ENCODE data around the gene DLG2. TPM values are rescaled to one million over a fixed set of nuclear protein-coding genes. Genes with fewer than 3 reads are reported as not detected.

Gene DLG2
- total and polyA plus RNA-seq, 2 donors (not counting 3 experiments of a cell fraction or from before 2014, with no cell fraction given), result 0.15 to 1.1 TPM

GRCh38 chr11:84137505-84137904 lies 1489.6 kb downstream of the DLG2 start:
- no peak overlapping the region for H3K9ac ChIP-seq (replicated peaks; ENCODE audit: extremely low read depth, insufficient read depth, low read length)
- no peaks in the 10 kb centered on the region for H3K36me3 ChIP-seq (ENCODE audit: control insufficient read depth in 2 of 2, extremely low read depth in 1 of 2, insufficient read depth in 2 of 2, low read length in 2 of 2)
- no TSS peak for BruUV-seq (replicated peaks)
- no peaks in the 10 kb centered on the region for H3K27me3 ChIP-seq (ENCODE audit: control insufficient read depth in 2 of 2, insufficient read depth in 2 of 2, low read length in 2 of 2)
- no peaks in the 10 kb centered on the region for H3K9me1 ChIP-seq (replicated peaks; ENCODE audit: control insufficient read depth, extremely low read depth, insufficient read depth, low read length)
- DNase-seq (ENCODE audit: low read depth, low spot score), result no peak
- no peaks in the 10 kb centered on the region for H3K79me2 ChIP-seq (ENCODE audit: control insufficient read depth, insufficient read depth, low read length)
- no peaks in the 10 kb centered on the region for H4K20me1 ChIP-seq (replicated peaks; ENCODE audit: control insufficient read depth, extremely low read depth, insufficient read depth, low read length)
- no peak overlapping the region for H3K4me2 ChIP-seq (ENCODE audit: insufficient read depth, low read length)
- dilution Hi-C loops (cut with MboI; ENCODE audit: extremely low pct_ligation_motif_present, low sequenced_read_pairs) (no loop called here), intact Hi-C loops (cut with micrococcal nuclease) (no loop called here)
- H3K4me1 ChIP-seq (ENCODE audit: control insufficient read depth, extremely low read depth, insufficient read depth, low read length), result no peaks in the 10 kb centered on the region
- H3K27ac ChIP-seq (ENCODE audit: insufficient read depth, low read depth, low read length), result no peak overlapping the region
- POLR2A ChIA-PET, result no interaction called here
- FAIRE-seq, result no peak
- no peak overlapping the region for H2AFZ ChIP-seq (ENCODE audit: low read depth, low read length)
- TF ChIP-seq MYC (IDR thresholded peaks at IDR 0.05; ENCODE audit: low read depth, low read length) (no peak), EZH2 (IDR thresholded peaks at IDR 0.05; ENCODE audit: borderline replicate concordance, low read depth, low read length, severe bottlenecking) (no peak), FOS (IDR thresholded peaks at IDR 0.05; ENCODE audit: borderline replicate concordance, insufficient read depth, low read length) (no peak), POLR2A (IDR thresholded peaks at IDR 0.05; ENCODE audit: low read depth, low read length) (no peak), GATA2 (IDR thresholded peaks at IDR 0.05; ENCODE audit: insufficient read depth, insufficient read length, low read depth, low read length) (no peak), POLR2AphosphoS5 (IDR thresholded peaks at IDR 0.05; ENCODE audit: insufficient read depth, low read depth, low read length) (no peak), JUN (IDR thresholded peaks at IDR 0.05; ENCODE audit: borderline replicate concordance, insufficient read depth, insufficient read length, low read depth) (no peak), CTCF (IDR thresholded peaks at IDR 0.05; ENCODE audit: extremely low read depth in 1 of 2, insufficient read depth in 1 of 2, low read depth in 1 of 2, low read length in 2 of 2) (no peak), MAX (IDR thresholded peaks at IDR 0.05; ENCODE audit: insufficient read depth, insufficient read length) (no peak)
- CTCF ChIA-PET, result no interaction called here
- no peak overlapping the region for H3K4me3 ChIP-seq (replicated peaks in 1 of 3; ENCODE audit: insufficient read depth in 1 of 3, low read depth in 1 of 3, low read length in 3 of 3)
- no peaks in the 10 kb centered on the region for H3K9me3 ChIP-seq (replicated peaks; ENCODE audit: control insufficient read depth, insufficient read depth, low read length)
